ENCODE measurements around the gene ABCC1. TPM values are rescaled to one million over a fixed set of nuclear protein-coding genes. Genes with fewer than 3 reads are reported as not detected.

Gene ABCC1
- polyA plus RNA-seq, 1 donor (not counting 4 experiments of a cell fraction or from before 2014, with no cell fraction given): 19.4 TPM

DNA sequence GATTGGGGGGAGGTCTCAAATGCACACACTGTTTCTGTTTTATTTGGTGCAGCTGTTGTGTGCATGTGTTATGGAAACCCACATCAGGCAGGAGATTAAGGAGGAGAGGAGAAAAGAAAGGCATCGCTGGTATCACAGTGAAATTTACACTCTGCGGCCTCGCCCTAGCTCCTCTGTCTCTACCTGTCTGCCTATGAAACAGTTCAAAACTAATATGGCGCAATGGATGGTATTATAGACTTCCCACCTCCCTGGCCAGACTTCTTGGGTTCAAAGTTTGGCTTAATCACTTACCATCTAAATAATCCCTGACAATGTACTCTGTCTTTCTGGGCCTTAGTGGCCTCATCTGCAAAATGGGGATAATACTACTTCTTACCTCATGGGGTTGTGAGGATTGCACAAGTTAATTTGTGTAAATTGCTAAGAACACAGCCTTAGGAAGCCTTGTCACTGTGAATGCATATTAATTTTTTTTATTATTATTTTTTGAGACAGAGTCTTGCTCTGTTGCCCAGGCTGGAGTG, 1.4 kb upstream of the ABCC1 start:
- H4K20me1 ChIP-seq (ENCODE audit: control insufficient read depth, extremely low read depth, insufficient read depth, low read length): no peaks in the 10 kb centered on the region
- peaks cover 0 to 2% of the 10 kb centered on the region in 2 experiments for H3K36me3 ChIP-seq (ENCODE audit: control insufficient read depth in 2 of 2, extremely low read depth in 1 of 2, insufficient read depth in 2 of 2, low read length in 2 of 2)
- H3K9ac ChIP-seq (ENCODE audit: control insufficient read depth, extremely low read depth, insufficient read depth, low read length): no peak overlapping the region
- H3K9me3 ChIP-seq (ENCODE audit: control insufficient read depth, low read depth, low read length): no peaks in the 10 kb centered on the region
- DNase-seq (ENCODE audit: low read depth, low spot score) (no peak), FAIRE-seq (no peak)
- H3K4me2 ChIP-seq (ENCODE audit: control insufficient read depth, extremely low read depth, insufficient read depth, low read depth, low read length): no peak overlapping the region
- H3K79me2 ChIP-seq (ENCODE audit: control insufficient read depth, insufficient read depth, low read length): peaks cover 34% of the 10 kb centered on the region
- no peaks in the 10 kb centered on the region for H3K27me3 ChIP-seq (ENCODE audit: control insufficient read depth, extremely low read depth, insufficient read depth, low read length)
- no peak overlapping the region for H2AFZ ChIP-seq (ENCODE audit: control insufficient read depth, low read length)
- H3K4me3 ChIP-seq (ENCODE audit: control insufficient read depth in 2 of 3, extremely low read depth in 1 of 3, insufficient read depth in 2 of 3, low read depth in 1 of 3, low read length in 3 of 3): no peak overlapping the region
- H3K4me1 ChIP-seq (ENCODE audit: control insufficient read depth, extremely low read depth, insufficient read depth, low read length): peaks cover 25% of the 10 kb centered on the region
- dilution Hi-C loops (cut with MboI; ENCODE audit: extremely low pct_ligation_motif_present, low sequenced_read_pairs): no loop called here
- TF ChIP-seq, protein P1, sequence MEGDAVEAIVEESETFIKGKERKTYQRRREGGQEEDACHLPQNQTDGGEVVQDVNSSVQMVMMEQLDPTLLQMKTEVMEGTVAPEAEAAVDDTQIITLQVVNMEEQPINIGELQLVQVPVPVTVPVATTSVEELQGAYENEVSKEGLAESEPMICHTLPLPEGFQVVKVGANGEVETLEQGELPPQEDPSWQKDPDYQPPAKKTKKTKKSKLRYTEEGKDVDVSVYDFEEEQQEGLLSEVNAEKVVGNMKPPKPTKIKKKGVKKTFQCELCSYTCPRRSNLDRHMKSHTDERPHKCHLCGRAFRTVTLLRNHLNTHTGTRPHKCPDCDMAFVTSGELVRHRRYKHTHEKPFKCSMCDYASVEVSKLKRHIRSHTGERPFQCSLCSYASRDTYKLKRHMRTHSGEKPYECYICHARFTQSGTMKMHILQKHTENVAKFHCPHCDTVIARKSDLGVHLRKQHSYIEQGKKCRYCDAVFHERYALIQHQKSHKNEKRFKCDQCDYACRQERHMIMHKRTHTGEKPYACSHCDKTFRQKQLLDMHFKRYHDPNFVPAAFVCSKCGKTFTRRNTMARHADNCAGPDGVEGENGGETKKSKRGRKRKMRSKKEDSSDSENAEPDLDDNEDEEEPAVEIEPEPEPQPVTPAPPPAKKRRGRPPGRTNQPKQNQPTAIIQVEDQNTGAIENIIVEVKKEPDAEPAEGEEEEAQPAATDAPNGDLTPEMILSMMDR (optimal IDR thresholded peaks at IDR 0.05 in 1 of 3, IDR thresholded peaks at IDR 0.05 in 1 of 3, conservative IDR thresholded peaks at IDR 0.05 in 1 of 3; ENCODE audit: extremely low read depth in 1 of 3, insufficient read depth in 2 of 3, low read length in 3 of 3): no peak
- TF ChIP-seq EZH2 (IDR thresholded peaks at IDR 0.05; ENCODE audit: low read length): no peak
- no peak overlapping the region for H3K27ac ChIP-seq (ENCODE audit: control insufficient read depth, insufficient read depth, low read length)
- peaks cover 3% of the 10 kb centered on the region for H3K9me1 ChIP-seq (ENCODE audit: control insufficient read depth, extremely low read depth, insufficient read depth, low read length)

DNA sequence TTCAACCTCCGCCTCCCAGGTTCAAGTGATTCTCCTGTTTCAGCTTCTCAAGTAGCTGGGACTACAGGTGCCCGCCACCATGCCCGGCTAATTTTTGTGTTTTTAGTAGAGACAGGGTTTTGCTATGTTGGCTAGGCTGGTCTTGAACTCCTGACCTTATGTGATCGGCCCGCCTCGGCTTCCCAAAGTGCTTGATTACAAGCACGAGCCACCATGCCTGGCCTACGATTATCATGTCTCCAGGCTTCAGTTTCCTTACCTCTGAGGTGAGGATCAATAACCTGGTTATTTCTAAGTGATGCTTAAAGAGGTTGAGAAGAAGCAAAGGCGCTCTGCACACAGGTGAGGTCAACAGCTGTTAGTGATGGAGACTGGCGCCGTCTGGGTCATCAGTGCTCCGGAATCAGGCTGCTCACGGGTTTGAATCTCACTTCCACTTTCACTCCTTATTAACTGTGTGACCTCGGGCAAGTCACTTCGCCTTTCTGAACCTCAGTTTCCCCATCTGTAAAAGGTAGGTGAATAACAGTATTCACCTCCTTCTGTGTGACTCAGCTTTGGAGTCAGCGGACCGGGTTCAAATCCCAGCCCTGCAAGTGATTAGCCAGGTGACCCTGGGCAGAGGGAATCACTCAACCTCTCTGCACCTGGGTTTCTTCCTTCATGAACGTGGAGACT, 745 bp upstream of the ABCC1 start:
- Histone ChIP-seq H3K9ac (ENCODE audit: control insufficient read depth, extremely low read depth, insufficient read depth, low read length) (peak overlapping the region; percentile 86), H3K36me3 (ENCODE audit: control insufficient read depth in 2 of 2, extremely low read depth in 1 of 2, insufficient read depth in 2 of 2, low read length in 2 of 2) (peaks cover 0 to 2% of the 10 kb centered on the region in 2 experiments), H3K79me2 (ENCODE audit: control insufficient read depth, insufficient read depth, low read length) (peaks cover 40% of the 10 kb centered on the region), H3K4me2 (ENCODE audit: control insufficient read depth, extremely low read depth, insufficient read depth, low read depth, low read length) (peak overlapping the region; percentile 95), H4K20me1 (ENCODE audit: control insufficient read depth, extremely low read depth, insufficient read depth, low read length) (peaks cover 5% of the 10 kb centered on the region), H3K4me3 (ENCODE audit: control insufficient read depth in 2 of 3, extremely low read depth in 1 of 3, insufficient read depth in 2 of 3, low read depth in 1 of 3, low read length in 3 of 3) (peak overlapping the region; percentile 45 to 79 (median 77)), H3K4me1 (ENCODE audit: control insufficient read depth, extremely low read depth, insufficient read depth, low read length) (peaks cover 25% of the 10 kb centered on the region), H3K27ac (ENCODE audit: control insufficient read depth, insufficient read depth, low read length) (peak overlapping the region; percentile 82), H3K9me3 (ENCODE audit: control insufficient read depth, low read depth, low read length) (no peaks in the 10 kb centered on the region), H3K9me1 (ENCODE audit: control insufficient read depth, extremely low read depth, insufficient read depth, low read length) (peaks cover 3% of the 10 kb centered on the region), H3K27me3 (ENCODE audit: control insufficient read depth, extremely low read depth, insufficient read depth, low read length) (no peaks in the 10 kb centered on the region), H2AFZ (ENCODE audit: control insufficient read depth, low read length) (peak overlapping the region; percentile 93)
- no peak for DNase-seq (ENCODE audit: low read depth, low spot score)
- FAIRE-seq: no peak
- no peak for TF ChIP-seq EZH2 (IDR thresholded peaks at IDR 0.05; ENCODE audit: low read length)
- TF ChIP-seq, protein P1 (optimal IDR thresholded peaks at IDR 0.05 in 1 of 3, IDR thresholded peaks at IDR 0.05 in 1 of 3, conservative IDR thresholded peaks at IDR 0.05 in 1 of 3; ENCODE audit: extremely low read depth in 1 of 3, insufficient read depth in 2 of 3, low read length in 3 of 3): no peak
- dilution Hi-C loops (cut with MboI; ENCODE audit: extremely low pct_ligation_motif_present, low sequenced_read_pairs): no loop called here
